Measurements from ENCODE around the gene TTC23L. TPM values are rescaled to one million over a fixed set of nuclear protein-coding genes. Genes with fewer than 3 reads are reported as not detected.

TTC23L gene
- total and polyA plus RNA-seq, 2 of the 8 experiments (the other 6 are each of a cell fraction or from before 2014, with no cell fraction given), result 1.1 to 2.4 TPM

DNA sequence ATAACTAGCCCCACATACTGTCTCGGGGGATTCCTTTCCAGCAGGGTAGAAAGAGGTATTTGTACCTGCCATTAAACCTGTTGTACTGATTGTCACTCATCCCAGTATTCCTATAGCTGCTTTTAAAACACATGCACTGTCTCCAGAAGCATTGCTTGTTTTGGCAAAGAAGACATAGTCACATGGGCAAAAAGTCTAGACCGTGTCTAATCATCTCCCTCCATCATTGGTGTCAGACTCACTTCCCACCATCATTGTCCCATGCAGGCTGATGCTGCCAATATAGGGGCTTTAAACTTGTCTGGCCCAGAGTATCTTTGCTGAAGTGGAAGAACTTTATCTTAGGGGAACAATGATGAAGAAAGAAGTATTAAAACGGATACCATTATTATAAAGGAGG, 103.0 kb downstream of the TTC23L start (continued):
- no peak for TF ChIP-seq TEAD4 (IDR thresholded peaks at IDR 0.05; ENCODE audit: low read depth, low read length)
- TF ChIP-seq, protein P1, sequence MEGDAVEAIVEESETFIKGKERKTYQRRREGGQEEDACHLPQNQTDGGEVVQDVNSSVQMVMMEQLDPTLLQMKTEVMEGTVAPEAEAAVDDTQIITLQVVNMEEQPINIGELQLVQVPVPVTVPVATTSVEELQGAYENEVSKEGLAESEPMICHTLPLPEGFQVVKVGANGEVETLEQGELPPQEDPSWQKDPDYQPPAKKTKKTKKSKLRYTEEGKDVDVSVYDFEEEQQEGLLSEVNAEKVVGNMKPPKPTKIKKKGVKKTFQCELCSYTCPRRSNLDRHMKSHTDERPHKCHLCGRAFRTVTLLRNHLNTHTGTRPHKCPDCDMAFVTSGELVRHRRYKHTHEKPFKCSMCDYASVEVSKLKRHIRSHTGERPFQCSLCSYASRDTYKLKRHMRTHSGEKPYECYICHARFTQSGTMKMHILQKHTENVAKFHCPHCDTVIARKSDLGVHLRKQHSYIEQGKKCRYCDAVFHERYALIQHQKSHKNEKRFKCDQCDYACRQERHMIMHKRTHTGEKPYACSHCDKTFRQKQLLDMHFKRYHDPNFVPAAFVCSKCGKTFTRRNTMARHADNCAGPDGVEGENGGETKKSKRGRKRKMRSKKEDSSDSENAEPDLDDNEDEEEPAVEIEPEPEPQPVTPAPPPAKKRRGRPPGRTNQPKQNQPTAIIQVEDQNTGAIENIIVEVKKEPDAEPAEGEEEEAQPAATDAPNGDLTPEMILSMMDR (IDR thresholded peaks at IDR 0.05; ENCODE audit: control extremely low read depth in 1 of 3, insufficient read depth in 1 of 3, low read depth in 1 of 3, low read length in 3 of 3), result no peak
- no peak for TF ChIP-seq HDAC6 (IDR thresholded peaks at IDR 0.05; ENCODE audit: low read depth, low read length)
- TF ChIP-seq, protein P2, sequence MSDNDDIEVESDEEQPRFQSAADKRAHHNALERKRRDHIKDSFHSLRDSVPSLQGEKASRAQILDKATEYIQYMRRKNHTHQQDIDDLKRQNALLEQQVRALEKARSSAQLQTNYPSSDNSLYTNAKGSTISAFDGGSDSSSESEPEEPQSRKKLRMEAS (IDR thresholded peaks at IDR 0.05), result no peak
- no peak for TF ChIP-seq BRCA1 (IDR thresholded peaks at IDR 0.05; ENCODE audit: low read depth, low read length)
- no peak for TF ChIP-seq EP300 (IDR thresholded peaks at IDR 0.05; ENCODE audit: borderline replicate concordance in 1 of 2, low read depth in 2 of 2, low read length in 2 of 2)
- TF ChIP-seq RNF2 (IDR thresholded peaks at IDR 0.05; ENCODE audit: borderline replicate concordance, low read depth, low read length, missing control alignments, poor library complexity, severe bottlenecking), result no peak

Measured in H1 (cell line).